Measurements from ENCODE around the gene RAB27B. TPM values are rescaled to one million over a fixed set of nuclear protein-coding genes. Genes with fewer than 3 reads are reported as not detected.

RAB27B gene
- total and polyA plus RNA-seq, 10 donors: 0.26 to 6.6 (median 3.4) TPM

- TF ChIP-seq POLR2AphosphoS5 (IDR thresholded peaks at IDR 0.05): no peak
- no peak for TF ChIP-seq POLR2A (IDR thresholded peaks at IDR 0.05)
- no peak for TF ChIP-seq CTCF (IDR thresholded peaks at IDR 0.05 in 8 of 11, conservative IDR thresholded peaks at IDR 0.05 in 3 of 11)
- H3K36me3 ChIP-seq: no peaks in the 10 kb centered on the region
- DNase-seq: peak; percentile 69
- no peaks in the 10 kb centered on the region for H3K27me3 ChIP-seq (replicated peaks in 1 of 7)
- no peaks in the 10 kb centered on the region for H3K9me3 ChIP-seq
- intact Hi-C loops (cut with DNase I; ENCODE audit: low total_unique reads): no loop called here
- no peak overlapping the region for H3K27ac ChIP-seq
- H3K4me1 ChIP-seq: no peaks in the 10 kb centered on the region
- WGBS, 5 donors: 58 to 90% (median 85%) methylated on average over 2 to 6 of the region's 6 CpGs
- no peak overlapping the region for H3K4me3 ChIP-seq
Observed at GRCh38 chr18:54910161-54910919, 82.1 kb downstream of the RAB27B start.

GRCh38 chr18:54911551-54911950 lies 83.3 kb downstream of the RAB27B start:
- H3K4me3 ChIP-seq: no peak overlapping the region
- intact Hi-C loops (cut with DNase I; ENCODE audit: low total_unique reads): no loop called here
- H3K36me3 ChIP-seq: no peaks in the 10 kb centered on the region
- TF ChIP-seq POLR2AphosphoS5 (IDR thresholded peaks at IDR 0.05) (no peak), POLR2A (IDR thresholded peaks at IDR 0.05) (no peak), CTCF (IDR thresholded peaks at IDR 0.05 in 8 of 11, conservative IDR thresholded peaks at IDR 0.05 in 3 of 11) (no peak)
- 74 to 88% (median 81%) methylated on average over 2 of the region's 2 CpGs for WGBS, 5 donors
- H3K9me3 ChIP-seq: no peaks in the 10 kb centered on the region
- DNase-seq: no peak
- H3K4me1 ChIP-seq: no peaks in the 10 kb centered on the region
- no peaks in the 10 kb centered on the region for H3K27me3 ChIP-seq (replicated peaks in 1 of 7)
- no peak overlapping the region for H3K27ac ChIP-seq

GRCh38 chr18:54914816-54915215 lies 86.5 kb downstream of the RAB27B start:
- Histone ChIP-seq H3K27ac (no peak overlapping the region), H3K4me1 (no peaks in the 10 kb centered on the region), H3K36me3 (peaks cover 0 to 7% (median 0%) of the 10 kb centered on the region in 6 donors), H3K27me3 (replicated peaks in 1 of 7) (no peaks in the 10 kb centered on the region), H3K9me3 (no peaks in the 10 kb centered on the region), H3K4me3 (no peak overlapping the region)
- no peak for DNase-seq
- TF ChIP-seq POLR2A (IDR thresholded peaks at IDR 0.05) (no peak), POLR2AphosphoS5 (IDR thresholded peaks at IDR 0.05) (no peak), CTCF (IDR thresholded peaks at IDR 0.05 in 8 of 11, conservative IDR thresholded peaks at IDR 0.05 in 3 of 11) (no peak)
- intact Hi-C loops (cut with DNase I; ENCODE audit: low total_unique reads): no loop called here
- 89 to 97% (median 95%) methylated on average over 4 of the region's 4 CpGs for WGBS, 5 donors

- no peaks in the 10 kb centered on the region for H3K9me3 ChIP-seq
- TF ChIP-seq POLR2A (IDR thresholded peaks at IDR 0.05): no peak
- no peak for TF ChIP-seq POLR2AphosphoS5 (IDR thresholded peaks at IDR 0.05)
- TF ChIP-seq CTCF (IDR thresholded peaks at IDR 0.05 in 8 of 11, conservative IDR thresholded peaks at IDR 0.05 in 3 of 11): no peak
- H3K4me3 ChIP-seq: no peak overlapping the region
- peaks cover 0 to 7% (median 0%) of the 10 kb centered on the region in 6 donors for H3K36me3 ChIP-seq
- no peak for DNase-seq
- H3K27me3 ChIP-seq (replicated peaks in 1 of 7): no peaks in the 10 kb centered on the region
- H3K27ac ChIP-seq: no peak overlapping the region
- intact Hi-C loops (cut with DNase I; ENCODE audit: low total_unique reads): no loop called here
- no peaks in the 10 kb centered on the region for H3K4me1 ChIP-seq
- 85 to 97% (median 87%) methylated on average over 3 of the region's 3 CpGs for WGBS, 5 donors
Observed at GRCh38 chr18:54916507-54916906, 88.2 kb downstream of the RAB27B start.
